RWPE2 (cell line): Measurements from ENCODE around the gene USP48.

ENCODE experiments used
- ATAC-seq: fragments of 200-7000 bp; cut with Tn5 transposase; 3 replicates; pipeline ENCODE4 v1.9.1; 2021; ENCODE audit warnings: low read depth
- DNase-seq: peaks from one replicate; pipeline ENCODE4 v3.0.0-alpha.2; 2020; ENCODE audit warnings: low spot score
- H3K27ac ChIP-seq: fragments of 450-650 bp; 2 replicates; pipeline ENCODE4 v1.5.1; 2017; ENCODE audit warnings: mild to moderate bottlenecking; ENCODE audit not compliant: poor library complexity, severe bottlenecking
- H3K27me3 ChIP-seq: fragments of 250-450 bp; sonication (Bioruptor Pico); 2 replicates; pipeline ENCODE4 v1.5.1; 2021; ENCODE audit warnings: mild to moderate bottlenecking, moderate library complexity; ENCODE audit not compliant: insufficient read depth, poor library complexity, severe bottlenecking
- H3K36me3 ChIP-seq: fragments of 250-450 bp; sonication (Bioruptor Pico); 2 replicates; pipeline ENCODE4 v1.5.1; 2020; ENCODE audit warnings: low read depth, mild to moderate bottlenecking, moderate library complexity
- H3K4me1 ChIP-seq: fragments of 250-450 bp; sonication (Bioruptor Pico); 2 replicates; pipeline ENCODE4 v1.5.1; 2021; ENCODE audit warnings: mild to moderate bottlenecking, moderate library complexity; ENCODE audit not compliant: insufficient read depth, poor library complexity, severe bottlenecking
- H3K4me3 ChIP-seq: fragments of 250-450 bp; sonication (Bioruptor Pico); 2 replicates; pipeline ENCODE4 v1.5.1; 2021; ENCODE audit warnings: mild to moderate bottlenecking, moderate library complexity; ENCODE audit not compliant: severe bottlenecking
- H3K9me3 ChIP-seq: fragments of 250-450 bp; sonication (Bioruptor Pico); 2 replicates; pipeline ENCODE4 v1.5.1; 2021; ENCODE audit warnings: mild to moderate bottlenecking, moderate library complexity; ENCODE audit not compliant: severe bottlenecking
- TF ChIP-seq, protein P1 (sequence below): fragments of 450-650 bp; IDR thresholded peaks from one replicate; pipeline ENCODE4 v1.5.1; 2017; ENCODE audit warnings: mild to moderate bottlenecking, moderate library complexity; ENCODE audit not compliant: poor library complexity, severe bottlenecking

The USP48 gene

DNA sequence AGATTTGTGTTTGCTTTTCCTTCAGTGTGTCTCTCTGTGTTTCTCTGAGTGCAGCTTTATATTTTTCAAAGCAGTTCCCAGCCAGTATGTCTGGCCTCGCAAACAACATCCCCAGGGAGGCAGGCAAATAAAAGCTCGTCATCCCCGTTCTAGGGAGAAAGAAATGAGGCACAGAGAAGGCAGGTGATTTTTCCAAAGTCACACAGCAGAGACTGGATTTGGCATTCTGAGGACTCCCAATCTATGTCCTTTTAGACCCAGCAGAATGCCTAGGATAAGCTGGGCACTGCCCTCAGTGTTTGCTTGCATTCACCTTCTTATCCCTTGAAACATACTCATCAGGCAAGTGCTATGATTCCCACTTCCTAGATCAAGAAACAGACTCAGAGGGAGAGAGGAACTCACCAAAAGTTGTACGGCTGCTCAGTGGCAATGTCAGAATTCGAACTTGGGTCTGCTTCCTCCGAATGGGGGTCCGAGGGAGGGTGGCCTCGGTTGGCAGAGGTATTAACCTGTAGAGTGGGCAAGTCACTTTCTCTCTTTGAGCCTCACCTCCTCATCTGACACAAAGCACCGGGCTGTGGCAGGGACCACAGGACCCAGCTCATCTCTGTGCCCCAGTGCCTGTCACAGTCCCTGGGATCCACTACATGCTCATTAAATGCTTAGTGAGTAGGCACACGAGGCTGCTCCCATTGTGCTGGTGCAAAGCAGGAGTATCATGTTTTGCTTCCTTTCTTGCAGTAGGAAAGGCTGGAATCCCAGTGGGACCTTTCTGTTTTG, 118.0 kb downstream of the USP48 start:
- TF ChIP-seq, protein P1, sequence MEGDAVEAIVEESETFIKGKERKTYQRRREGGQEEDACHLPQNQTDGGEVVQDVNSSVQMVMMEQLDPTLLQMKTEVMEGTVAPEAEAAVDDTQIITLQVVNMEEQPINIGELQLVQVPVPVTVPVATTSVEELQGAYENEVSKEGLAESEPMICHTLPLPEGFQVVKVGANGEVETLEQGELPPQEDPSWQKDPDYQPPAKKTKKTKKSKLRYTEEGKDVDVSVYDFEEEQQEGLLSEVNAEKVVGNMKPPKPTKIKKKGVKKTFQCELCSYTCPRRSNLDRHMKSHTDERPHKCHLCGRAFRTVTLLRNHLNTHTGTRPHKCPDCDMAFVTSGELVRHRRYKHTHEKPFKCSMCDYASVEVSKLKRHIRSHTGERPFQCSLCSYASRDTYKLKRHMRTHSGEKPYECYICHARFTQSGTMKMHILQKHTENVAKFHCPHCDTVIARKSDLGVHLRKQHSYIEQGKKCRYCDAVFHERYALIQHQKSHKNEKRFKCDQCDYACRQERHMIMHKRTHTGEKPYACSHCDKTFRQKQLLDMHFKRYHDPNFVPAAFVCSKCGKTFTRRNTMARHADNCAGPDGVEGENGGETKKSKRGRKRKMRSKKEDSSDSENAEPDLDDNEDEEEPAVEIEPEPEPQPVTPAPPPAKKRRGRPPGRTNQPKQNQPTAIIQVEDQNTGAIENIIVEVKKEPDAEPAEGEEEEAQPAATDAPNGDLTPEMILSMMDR: no peak
- Histone ChIP-seq H3K4me1 (no peaks in the 10 kb centered on the region), H3K4me3 (no peak overlapping the region), H3K27me3 (peaks cover 17% of the 10 kb centered on the region), H3K9me3 (no peaks in the 10 kb centered on the region), H3K36me3 (no peaks in the 10 kb centered on the region), H3K27ac (no peak overlapping the region)
- DNase-seq (no peak), ATAC-seq (no peak)

GRCh38 chr1:21663951-21664805, 118.8 kb downstream of the USP48 start:
- Histone ChIP-seq H3K27ac (no peak overlapping the region), H3K4me1 (no peaks in the 10 kb centered on the region), H3K9me3 (no peaks in the 10 kb centered on the region), H3K36me3 (no peaks in the 10 kb centered on the region), H3K27me3 (peaks cover 14% of the 10 kb centered on the region), H3K4me3 (no peak overlapping the region)
- DNase-seq (no peak), ATAC-seq (no peak)
- TF ChIP-seq, protein P1: no peak

DNA sequence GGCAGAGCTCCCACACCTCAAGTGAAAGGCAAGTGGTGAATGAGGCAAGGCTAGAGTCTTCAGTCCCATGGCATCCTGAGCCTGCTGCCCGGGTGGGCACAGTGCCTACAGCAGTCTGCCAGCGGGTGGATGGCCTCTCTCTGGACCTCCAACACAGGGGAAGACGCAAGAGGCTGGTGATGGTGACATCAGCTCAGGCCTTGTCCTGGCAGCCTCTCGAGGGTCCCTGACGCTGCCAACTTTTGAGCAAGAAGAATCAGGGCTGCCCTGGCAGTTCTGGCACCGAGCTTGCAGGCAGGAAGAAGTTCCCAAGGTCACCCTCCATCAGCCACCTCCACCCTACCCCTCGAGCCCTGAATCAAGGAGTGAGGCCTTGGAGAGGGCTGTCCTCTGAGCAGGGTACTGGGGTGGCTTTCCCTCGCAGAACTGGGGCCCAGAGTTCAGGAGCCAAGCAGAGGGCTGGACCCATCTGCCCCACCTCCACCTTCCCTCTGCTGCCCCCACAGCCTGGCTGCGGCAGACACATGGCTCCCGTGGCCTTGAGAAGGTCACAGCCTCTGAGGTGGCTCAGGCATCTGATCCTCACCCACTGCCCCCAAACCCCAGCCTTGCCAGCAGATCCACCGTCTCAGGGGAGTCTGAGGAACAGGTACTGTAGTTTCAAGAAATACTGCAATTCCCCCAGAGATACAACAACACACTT, 119.5 kb downstream of the USP48 start:
- Histone ChIP-seq H3K27ac (no peak overlapping the region), H3K36me3 (no peaks in the 10 kb centered on the region), H3K4me1 (no peaks in the 10 kb centered on the region), H3K9me3 (no peaks in the 10 kb centered on the region), H3K27me3 (peaks cover 6% of the 10 kb centered on the region), H3K4me3 (no peak overlapping the region)
- ATAC-seq: no peak
- TF ChIP-seq, protein P1: no peak
- DNase-seq: no peak

DNA sequence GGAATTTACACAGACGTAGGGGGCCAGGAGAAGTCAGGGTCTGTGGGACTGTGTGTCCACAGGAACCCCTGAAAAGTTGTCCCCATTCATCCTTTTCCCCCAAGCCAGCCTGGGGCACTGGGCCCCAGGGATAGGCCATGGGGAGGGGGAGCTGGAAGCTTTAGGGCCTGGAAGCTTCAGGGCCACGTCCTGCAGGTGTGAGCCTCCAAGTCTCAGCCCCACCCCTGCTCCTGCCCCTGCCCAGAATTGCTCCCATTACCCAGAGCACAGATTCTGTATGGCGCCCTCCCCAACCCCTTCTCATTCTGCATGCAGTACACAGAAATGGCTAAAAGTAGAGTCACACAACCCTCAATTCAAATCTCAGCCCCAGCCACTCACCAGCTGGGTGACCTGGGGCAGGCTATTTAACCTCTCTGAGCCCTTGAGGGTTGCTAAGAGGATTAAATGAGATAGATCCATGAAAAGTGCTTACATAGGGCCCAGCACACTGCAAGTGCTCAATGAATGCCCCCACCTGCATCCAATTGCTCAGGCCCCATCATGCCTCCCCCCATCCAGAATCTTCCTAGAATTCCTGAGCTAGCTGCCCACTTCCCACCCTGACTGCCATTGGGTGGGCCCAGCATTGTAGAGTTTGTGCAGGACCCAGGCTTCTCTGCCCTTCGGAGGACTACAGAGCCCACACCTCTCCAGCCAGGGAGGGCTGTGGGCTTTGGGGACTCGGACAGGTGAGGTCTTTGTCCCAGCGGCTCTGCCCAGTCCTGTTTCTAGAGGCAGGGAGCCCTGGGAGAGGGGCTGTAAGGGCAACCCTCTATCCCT, 120.3 kb downstream of the USP48 start:
- no peak for ATAC-seq
- H3K36me3 ChIP-seq: no peaks in the 10 kb centered on the region
- no peak overlapping the region for H3K27ac ChIP-seq
- H3K9me3 ChIP-seq: no peaks in the 10 kb centered on the region
- peaks cover 3% of the 10 kb centered on the region for H3K27me3 ChIP-seq
- H3K4me3 ChIP-seq: no peak overlapping the region
- DNase-seq: no peak
- no peaks in the 10 kb centered on the region for H3K4me1 ChIP-seq
- TF ChIP-seq, protein P1: no peak
